ENCODE measurements around the gene DNAI1.

- TF ChIP-seq, protein P1, sequence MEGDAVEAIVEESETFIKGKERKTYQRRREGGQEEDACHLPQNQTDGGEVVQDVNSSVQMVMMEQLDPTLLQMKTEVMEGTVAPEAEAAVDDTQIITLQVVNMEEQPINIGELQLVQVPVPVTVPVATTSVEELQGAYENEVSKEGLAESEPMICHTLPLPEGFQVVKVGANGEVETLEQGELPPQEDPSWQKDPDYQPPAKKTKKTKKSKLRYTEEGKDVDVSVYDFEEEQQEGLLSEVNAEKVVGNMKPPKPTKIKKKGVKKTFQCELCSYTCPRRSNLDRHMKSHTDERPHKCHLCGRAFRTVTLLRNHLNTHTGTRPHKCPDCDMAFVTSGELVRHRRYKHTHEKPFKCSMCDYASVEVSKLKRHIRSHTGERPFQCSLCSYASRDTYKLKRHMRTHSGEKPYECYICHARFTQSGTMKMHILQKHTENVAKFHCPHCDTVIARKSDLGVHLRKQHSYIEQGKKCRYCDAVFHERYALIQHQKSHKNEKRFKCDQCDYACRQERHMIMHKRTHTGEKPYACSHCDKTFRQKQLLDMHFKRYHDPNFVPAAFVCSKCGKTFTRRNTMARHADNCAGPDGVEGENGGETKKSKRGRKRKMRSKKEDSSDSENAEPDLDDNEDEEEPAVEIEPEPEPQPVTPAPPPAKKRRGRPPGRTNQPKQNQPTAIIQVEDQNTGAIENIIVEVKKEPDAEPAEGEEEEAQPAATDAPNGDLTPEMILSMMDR (conservative IDR thresholded peaks at IDR 0.05 in 1 of 2, IDR thresholded peaks at IDR 0.05 in 1 of 2; ENCODE audit: extremely low read depth in 1 of 2, insufficient read depth in 1 of 2, low read depth in 1 of 2, low read length in 2 of 2), result no peak
- TF ChIP-seq EZH2 (IDR thresholded peaks at IDR 0.05; ENCODE audit: borderline replicate concordance, low read length), result no peak
These were observed 53.8 kb downstream of the DNAI1 start for GRCh38 chr9:34512131-34513078.
